Head of caudate nucleus (tissue), 42 donors: ENCODE results near the gene PFAS.

Experiments used
- DNase-seq, 42 donors: peaks; one replicate each; pipeline versions ENCODE4 v3.0.0 to v3.0.0-alpha.2; 2020 to 2021; ENCODE audit warnings: mixed read lengths in 7 of 42
- intact Hi-C: fragments of 100-400 bp; cut with DNase I; formaldehyde crosslinking; loops from one replicate; pipeline ENCODE4 v1.15.0; 2022

PFAS gene

GRCh38 chr17:8314797-8315763 is 66.0 kb downstream of the PFAS start:
- no peak for DNase-seq
- intact Hi-C loops = no loop called here

DNA sequence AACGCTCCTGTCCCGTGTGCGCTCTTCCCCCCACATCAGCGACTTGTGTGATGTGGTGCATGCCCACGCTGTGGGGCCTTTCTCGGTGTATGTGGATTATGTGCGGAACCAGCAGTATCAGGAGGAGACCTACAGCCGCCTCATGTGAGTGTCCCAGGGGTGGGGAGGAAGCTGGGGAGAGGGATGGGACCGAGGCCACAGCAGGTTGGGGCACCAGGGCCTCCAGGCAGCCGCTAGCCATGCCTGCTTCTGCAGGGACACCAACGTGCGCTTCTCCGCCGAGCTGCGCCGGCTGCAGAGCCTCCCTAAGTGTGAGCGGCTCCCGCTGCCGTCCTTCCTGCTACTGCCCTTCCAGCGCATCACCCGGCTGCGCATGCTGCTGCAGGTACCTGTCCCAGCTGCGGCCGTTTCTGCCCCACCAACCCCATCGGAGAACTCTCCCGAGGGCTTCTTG is 66.7 kb downstream of the PFAS start:
- intact Hi-C loops = no loop called here

GRCh38 chr17:8318010-8318935 is 69.2 kb downstream of the PFAS start:
- DNase-seq = no peak
- intact Hi-C loops = no loop called here

More for the DNA sequence above, 66.7 kb downstream of the PFAS start:
- no peak for DNase-seq
